Endometrial microvascular endothelial cells (primary cell): ENCODE measurements around the gene C13orf46. TPM values are rescaled to one million over a fixed set of nuclear protein-coding genes. Genes with fewer than 3 reads are reported as not detected.

ENCODE experiments used
- in situ Hi-C: cut with HindIII; loops from 2 replicates; pipeline ENCODE4 v1.10.0; 2017; ENCODE audit warnings: low sequenced_read_pairs, low pct_unique_long_range_greater_than_20kb; ENCODE audit errors: inconsistent ontology term
- total RNA-seq: library from RNA; depleted of rRNA; stranded (reverse); fragments of >200 nt; gene quantifications from one replicate; pipeline ENCODE4 v1.2.3, GENCODE V29; 2015; ENCODE audit errors: inconsistent ontology term

C13orf46 gene
- total RNA-seq, 1 donor from 2014 or later = not detected

DNA sequence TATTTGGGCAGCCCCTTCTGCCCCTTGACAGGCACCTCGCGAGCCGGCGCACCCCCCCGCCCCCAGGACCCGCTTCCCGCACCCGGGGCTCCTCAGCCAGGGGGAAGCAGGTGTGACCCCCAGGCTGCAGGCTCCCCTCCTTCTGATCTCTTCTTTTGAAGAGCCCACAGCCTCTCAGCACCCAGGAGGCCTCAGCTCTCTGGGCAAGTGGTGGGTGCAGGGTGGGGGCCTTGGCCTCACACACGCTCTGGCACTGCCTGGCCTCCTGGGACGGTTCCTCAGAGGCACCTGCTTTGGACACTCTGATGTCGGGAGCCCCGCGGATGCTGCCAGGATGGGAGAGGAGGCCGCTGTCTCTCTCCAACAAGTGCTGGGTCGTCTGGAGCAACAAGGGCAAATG lies 1.5 kb upstream of the C13orf46 start:
- in situ Hi-C loops = no loop called here

- in situ Hi-C loops = no loop called here
Measured at GRCh38 chr13:113974304-113975281, 717 bp upstream of the C13orf46 start.

- in situ Hi-C loops = no loop called here
Measured at GRCh38 chr13:113972451-113973217, 1.2 kb downstream of the C13orf46 start.

GRCh38 chr13:113971471-113972231 lies 2.2 kb downstream of the C13orf46 start:
- in situ Hi-C loops = no loop called here

GRCh38 chr13:113970810-113971470 lies 2.9 kb downstream of the C13orf46 start:
- in situ Hi-C loops = no loop called here

- in situ Hi-C loops = no loop called here
Measured at GRCh38 chr13:113969973-113970611, 3.8 kb downstream of the C13orf46 start.

DNA sequence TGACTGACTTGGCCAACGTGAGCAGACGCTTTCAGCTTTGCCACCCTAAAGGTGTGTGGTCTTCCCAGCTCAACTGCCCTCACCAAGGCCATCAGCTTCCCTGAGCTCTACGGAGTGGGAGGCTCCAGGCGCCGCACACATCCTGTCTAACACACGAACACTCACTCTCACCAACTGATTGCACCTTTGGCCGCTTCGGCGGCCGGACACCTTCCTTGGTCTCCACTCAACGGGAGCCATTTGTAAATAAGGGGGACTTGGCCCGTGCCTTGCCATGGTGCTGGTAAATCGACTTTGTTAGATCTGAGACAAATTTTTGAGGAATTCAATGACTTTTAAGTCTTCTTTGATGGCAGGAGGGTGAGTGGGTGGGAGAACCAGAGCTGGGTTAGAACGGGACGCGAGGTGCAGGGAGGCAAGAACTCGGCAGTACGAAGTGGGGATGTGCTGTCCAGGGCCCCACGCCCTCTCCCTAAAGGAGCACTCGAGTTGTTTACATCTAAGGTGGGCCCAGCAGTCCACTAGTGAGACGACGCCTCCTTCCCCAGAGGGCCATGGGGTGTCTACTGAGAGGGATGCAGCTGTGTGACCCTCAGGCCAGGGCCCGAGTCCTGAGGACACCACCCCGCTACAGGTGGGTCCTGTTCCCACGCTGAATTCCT lies 4.4 kb downstream of the C13orf46 start:
- in situ Hi-C loops = no loop called here

DNA sequence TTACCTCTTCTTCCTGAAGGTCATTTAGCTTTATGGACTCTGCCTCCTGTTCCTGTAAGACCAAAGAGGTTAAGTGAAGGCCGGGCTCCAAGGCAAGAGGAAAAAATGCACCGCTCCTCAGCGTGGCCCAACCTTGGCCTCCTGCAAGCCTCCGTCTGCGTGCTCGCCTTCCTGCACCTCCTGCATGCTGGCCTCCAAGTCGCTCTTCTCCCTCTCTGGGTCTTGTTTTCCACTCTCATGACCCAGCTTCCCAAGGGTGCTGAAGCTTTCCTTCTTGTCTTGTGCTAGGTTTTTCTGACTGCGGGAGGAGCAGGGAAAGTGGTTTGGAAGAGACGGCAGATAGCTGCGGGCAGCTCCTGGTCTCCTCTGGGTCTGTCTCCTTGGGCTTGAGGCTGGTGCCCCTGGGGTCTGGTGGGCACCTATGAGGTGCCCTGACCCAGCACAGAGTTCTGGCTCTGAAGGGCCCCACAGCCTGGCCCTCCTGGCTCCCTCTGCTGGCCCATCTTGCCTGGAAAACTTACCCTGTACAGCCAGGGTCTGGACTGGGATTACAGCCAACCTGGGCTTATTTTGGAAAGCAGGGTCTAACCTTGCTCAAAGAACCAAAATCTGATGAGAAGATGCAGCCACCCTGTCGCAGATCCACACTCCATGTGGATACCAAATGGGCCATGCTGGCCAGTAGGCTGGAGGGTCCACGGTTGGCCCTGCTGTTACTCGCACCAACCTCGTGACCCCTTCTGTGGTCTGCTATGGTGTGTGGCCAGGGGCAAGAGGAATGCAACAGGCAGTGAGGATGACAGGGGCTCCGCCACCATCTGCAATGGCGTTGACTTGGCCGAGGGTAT lies 5.2 kb downstream of the C13orf46 start:
- in situ Hi-C loops = no loop called here

DNA sequence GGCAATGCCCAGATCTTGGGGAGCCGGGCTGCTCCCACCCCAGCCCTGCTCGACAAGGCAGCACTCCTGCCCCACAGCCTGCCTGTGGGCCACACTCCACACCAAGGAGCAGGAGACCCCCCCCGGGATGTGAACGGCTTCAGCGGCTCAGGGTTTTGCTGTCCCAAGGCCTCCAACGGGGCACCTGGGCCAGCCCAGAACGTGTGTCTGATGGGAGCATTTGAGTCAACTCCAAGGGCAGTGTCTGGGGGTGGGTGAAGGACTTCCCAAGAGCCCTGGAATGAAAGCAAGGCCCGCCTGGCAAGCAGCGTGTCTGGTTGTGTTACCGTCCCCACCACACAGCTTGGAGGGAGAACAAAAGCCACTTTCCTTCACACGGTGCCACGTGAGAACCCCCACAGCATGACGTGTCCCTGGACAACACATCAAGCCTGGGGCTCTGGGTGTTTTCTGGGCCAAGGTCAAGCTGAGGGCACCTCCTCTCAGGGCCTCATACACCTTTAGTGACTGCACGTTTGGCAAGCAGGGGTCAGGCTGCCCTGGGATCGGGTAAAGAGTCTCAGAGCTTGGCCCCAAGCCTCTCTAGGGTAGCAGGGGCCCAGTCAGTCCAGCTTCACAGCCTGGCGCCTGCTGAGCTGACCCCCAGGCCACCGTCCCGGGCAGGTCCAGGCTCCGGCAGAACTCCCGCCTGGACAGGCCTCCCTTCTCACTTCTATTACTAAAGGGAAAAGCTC lies 6.0 kb downstream of the C13orf46 start:
- in situ Hi-C loops = no loop called here

DNA sequence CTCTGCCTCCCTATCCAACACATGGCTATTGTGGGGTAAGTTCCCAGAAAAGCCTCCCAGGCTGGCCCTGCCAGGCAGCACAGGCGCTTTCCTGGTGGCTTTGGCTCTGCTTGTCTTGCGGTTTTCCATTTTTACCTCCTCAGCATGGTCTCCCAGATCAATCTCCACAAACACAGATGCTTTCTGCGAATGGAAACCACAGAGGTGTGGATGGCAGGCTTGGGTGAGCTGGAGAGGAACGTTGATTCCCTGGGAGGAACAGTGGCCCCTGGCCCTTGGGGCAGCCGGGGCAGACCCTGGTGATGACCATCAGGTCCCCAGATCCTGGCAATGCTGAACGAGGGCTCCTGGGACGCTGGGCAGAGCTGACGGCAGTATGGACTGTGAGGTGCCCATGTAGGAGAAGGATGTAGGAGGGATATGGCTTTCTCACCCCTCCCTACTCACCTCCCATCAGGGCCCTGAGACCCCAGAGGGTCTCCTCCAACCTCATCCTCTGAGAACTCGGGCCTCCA lies 6.6 kb downstream of the C13orf46 start:
- in situ Hi-C loops = no loop called here

GRCh38 chr13:113965968-113966884 lies 7.7 kb downstream of the C13orf46 start:
- in situ Hi-C loops = no loop called here

DNA sequence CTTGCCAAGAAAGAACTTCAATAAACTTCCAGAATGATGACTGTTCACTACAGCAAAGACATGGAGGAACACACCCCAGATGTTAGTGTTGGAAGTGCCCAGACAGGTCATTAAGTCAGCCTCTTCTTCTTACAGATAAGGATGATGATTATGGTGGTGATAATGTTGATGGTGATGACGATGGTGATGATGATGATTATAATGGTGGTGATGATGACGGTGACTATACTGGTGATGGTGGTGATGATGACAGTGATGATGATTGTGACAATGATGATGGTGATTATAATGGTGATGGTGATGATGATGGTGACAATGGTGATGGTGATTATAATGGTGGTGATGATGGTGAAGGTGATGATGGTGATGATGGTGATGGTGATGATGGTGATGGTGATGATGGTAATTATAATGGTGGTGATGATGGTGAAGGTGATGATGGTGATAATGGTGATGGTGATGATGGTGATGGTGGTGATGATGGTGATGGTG lies 8.4 kb downstream of the C13orf46 start:
- in situ Hi-C loops = no loop called here

- in situ Hi-C loops = no loop called here
Measured at GRCh38 chr13:113964251-113964995, 9.5 kb downstream of the C13orf46 start.

GRCh38 chr13:113963376-113963775 lies 10.5 kb downstream of the C13orf46 start:
- in situ Hi-C loops = no loop called here
